Osteocyte (in vitro differentiated cells): ENCODE data around the gene SPG7. TPM values are rescaled to one million over a fixed set of nuclear protein-coding genes. Genes with fewer than 3 reads are reported as not detected.

Experiments
- DNase-seq: peaks from one replicate; pipeline ENCODE4 v3.0.0; 2021; ENCODE audit warnings: mixed read lengths; ENCODE audit not compliant: unreplicated experiment; ENCODE audit errors: extremely low spot score
- H3K27ac Mint-ChIP-seq: one replicate; pipeline ENCODE4 v1.8.0; 2021; ENCODE audit warnings: mild to moderate bottlenecking, mixed read lengths; ENCODE audit not compliant: unreplicated experiment
- H3K27me3 Mint-ChIP-seq: one replicate; pipeline ENCODE4 v1.8.0; 2021; ENCODE audit warnings: mixed read lengths; ENCODE audit not compliant: unreplicated experiment
- H3K36me3 Mint-ChIP-seq: one replicate; pipeline ENCODE4 v1.8.0; 2021; ENCODE audit warnings: mixed read lengths; ENCODE audit not compliant: unreplicated experiment
- H3K4me1 Mint-ChIP-seq: one replicate; pipeline ENCODE4 v1.8.0; 2021; ENCODE audit warnings: mixed read lengths; ENCODE audit not compliant: unreplicated experiment
- H3K4me3 Mint-ChIP-seq: one replicate; pipeline ENCODE4 v1.8.0; 2021; ENCODE audit warnings: mild to moderate bottlenecking, moderate library complexity, mixed read lengths; ENCODE audit not compliant: unreplicated experiment
- H3K9me3 Mint-ChIP-seq: one replicate; pipeline ENCODE4 v1.8.0; 2021; ENCODE audit warnings: mixed read lengths; ENCODE audit not compliant: unreplicated experiment
- CTCF ChIP-seq: fragments of 200-600 bp; sonication (generic); IDR thresholded peaks from 2 replicates; pipeline ENCODE4 v1.5.0; 2021; ENCODE audit warnings: antibody characterized with exemption, mild to moderate bottlenecking, moderate library complexity
- total RNA-seq: library from RNA; stranded (reverse); gene quantifications from 2 replicates; pipeline ENCODE4 v1.2.1, GENCODE V29; 2021

SPG7 gene
- total RNA-seq, 1 donor from 2014 or later, result 125 TPM

GRCh38 chr16:89502081-89502843 lies 5.9 kb upstream of the SPG7 start:
- H3K4me1 Mint-ChIP-seq, result peaks cover 28% of the 10 kb centered on the region
- H3K4me3 Mint-ChIP-seq, result no peak overlapping the region
- H3K9me3 Mint-ChIP-seq, result no peaks in the 10 kb centered on the region
- no peak for DNase-seq
- H3K27me3 Mint-ChIP-seq, result no peaks in the 10 kb centered on the region
- H3K36me3 Mint-ChIP-seq, result peaks cover 2% of the 10 kb centered on the region
- no peak for TF ChIP-seq CTCF
- H3K27ac Mint-ChIP-seq, result peak overlapping the region; percentile 37

GRCh38 chr16:89504091-89504490 lies 4.1 kb upstream of the SPG7 start:
- Mint-ChIP-seq H3K27ac (no peak overlapping the region), H3K27me3 (no peaks in the 10 kb centered on the region)

GRCh38 chr16:89505204-89506112 lies 2.7 kb upstream of the SPG7 start:
- Mint-ChIP-seq H3K4me3 (peak overlapping the region; percentile 53), H3K27me3 (no peaks in the 10 kb centered on the region), H3K36me3 (peaks cover under 1% of the 10 kb centered on the region), H3K27ac (peak overlapping the region; percentile 70), H3K9me3 (no peaks in the 10 kb centered on the region), H3K4me1 (peaks cover 38% of the 10 kb centered on the region)
- TF ChIP-seq CTCF, result no peak
- no peak for DNase-seq

More at GRCh38 chr16:89504091-89504490, 4.1 kb upstream of the SPG7 start:
- no peak for DNase-seq
- peaks cover 30% of the 10 kb centered on the region for H3K4me1 Mint-ChIP-seq
- peaks cover 2% of the 10 kb centered on the region for H3K36me3 Mint-ChIP-seq
- no peak for TF ChIP-seq CTCF
- H3K4me3 Mint-ChIP-seq, result no peak overlapping the region
- no peaks in the 10 kb centered on the region for H3K9me3 Mint-ChIP-seq

GRCh38 chr16:89506113-89506504 lies 2.1 kb upstream of the SPG7 start:
- no peak for TF ChIP-seq CTCF
- H3K27me3 Mint-ChIP-seq, result no peaks in the 10 kb centered on the region
- no peaks in the 10 kb centered on the region for H3K36me3 Mint-ChIP-seq
- DNase-seq, result no peak
- H3K9me3 Mint-ChIP-seq, result no peaks in the 10 kb centered on the region
- peaks cover 38% of the 10 kb centered on the region for H3K4me1 Mint-ChIP-seq
- H3K4me3 Mint-ChIP-seq, result peak overlapping the region; percentile 15
- peak overlapping the region; percentile 70 for H3K27ac Mint-ChIP-seq

GRCh38 chr16:89506791-89507191 lies 1.4 kb upstream of the SPG7 start:
- TF ChIP-seq CTCF, result no peak
- Mint-ChIP-seq H3K36me3 (no peaks in the 10 kb centered on the region), H3K9me3 (no peaks in the 10 kb centered on the region), H3K4me3 (peak overlapping the region; percentile 63), H3K27me3 (no peaks in the 10 kb centered on the region), H3K4me1 (peaks cover 38% of the 10 kb centered on the region), H3K27ac (peak overlapping the region; percentile 47)
- DNase-seq, result no peak
